ENCODE data around the gene TMEM135. TPM values are rescaled to one million over a fixed set of nuclear protein-coding genes. Genes with fewer than 3 reads are reported as not detected.
"Not testable (repeated sequence)": the region's sequence is repeated elsewhere in the genome, so short reads cannot be mapped to it uniquely, and the experiment has no call there.

TMEM135 gene
- total RNA-seq, 2 experiments from 2014 or later, result 21.8 to 24.8 TPM

GRCh38 chr11:87097582-87097981, 59.8 kb downstream of the TMEM135 start:
- CTCF ChIA-PET, result interaction anchor here (0.6 to 1.7 kb wide), 5 partner anchors 16 to 158 kb away, joined by 3 to 7 read pairs (median 3); no protein-coding TSS in a partner anchor
- intact Hi-C loops (cut with micrococcal nuclease), result loop anchor here (1.0 to 5.0 kb wide), 4 partner anchors 60 to 193 kb away; partner anchors contain the start of gene TMEM135
- no peak overlapping the region for H3K4me3 Mint-ChIP-seq
- peaks cover 4% of the 10 kb centered on the region for H3K9me3 Mint-ChIP-seq
- peaks cover 4% of the 10 kb centered on the region for H3K4me1 Mint-ChIP-seq (ENCODE audit: low read depth)
- H3K27me3 Mint-ChIP-seq (ENCODE audit: low read depth), result no peaks in the 10 kb centered on the region
- H3K36me3 Mint-ChIP-seq (ENCODE audit: low read depth), result peaks cover 25% of the 10 kb centered on the region
- no peak overlapping the region for H3K27ac Mint-ChIP-seq
- DNase-seq, result peak; percentile 53

- intact Hi-C loops (cut with micrococcal nuclease), result no loop called here
- no peaks in the 10 kb centered on the region for H3K27me3 Mint-ChIP-seq (ENCODE audit: low read depth)
- CTCF ChIA-PET, result interaction anchor here (0.9 kb wide), 1 partner anchor 8 kb away, joined by 3 read pairs; no protein-coding TSS in a partner anchor
- peaks cover 19% of the 10 kb centered on the region for H3K36me3 Mint-ChIP-seq (ENCODE audit: low read depth)
- no peak overlapping the region for H3K4me3 Mint-ChIP-seq
- H3K4me1 Mint-ChIP-seq (ENCODE audit: low read depth), result peaks cover 4% of the 10 kb centered on the region
- no peak overlapping the region for H3K27ac Mint-ChIP-seq
- no peak for DNase-seq
- peaks cover 2% of the 10 kb centered on the region for H3K9me3 Mint-ChIP-seq
Measured at GRCh38 chr11:87101956-87102580, 64.3 kb downstream of the TMEM135 start.

GRCh38 chr11:87105826-87106225, 68.1 kb downstream of the TMEM135 start:
- H3K9me3 Mint-ChIP-seq; H3K4me3 Mint-ChIP-seq; CTCF ChIA-PET; H3K27ac Mint-ChIP-seq; H3K4me1 Mint-ChIP-seq (ENCODE audit: low read depth); H3K27me3 Mint-ChIP-seq (ENCODE audit: low read depth); DNase-seq; intact Hi-C loops (cut with micrococcal nuclease): not testable (repeated sequence)
- H3K36me3 Mint-ChIP-seq (ENCODE audit: low read depth), result peaks cover 21% of the 10 kb centered on the region

- H3K36me3 Mint-ChIP-seq (ENCODE audit: low read depth), result peaks cover 21% of the 10 kb centered on the region
- H3K27me3 Mint-ChIP-seq (ENCODE audit: low read depth); CTCF ChIA-PET; H3K4me3 Mint-ChIP-seq; H3K9me3 Mint-ChIP-seq; intact Hi-C loops (cut with micrococcal nuclease); H3K4me1 Mint-ChIP-seq (ENCODE audit: low read depth); H3K27ac Mint-ChIP-seq; DNase-seq: not testable (repeated sequence)
Measured at GRCh38 chr11:87107379-87107778, 69.6 kb downstream of the TMEM135 start.

GRCh38 chr11:87110443-87111131, 72.9 kb downstream of the TMEM135 start:
- no peak overlapping the region for H3K27ac Mint-ChIP-seq
- H3K36me3 Mint-ChIP-seq (ENCODE audit: low read depth), result peaks cover 14% of the 10 kb centered on the region
- intact Hi-C loops (cut with micrococcal nuclease), result no loop called here
- no peak overlapping the region for H3K4me3 Mint-ChIP-seq
- peaks cover 3% of the 10 kb centered on the region for H3K9me3 Mint-ChIP-seq
- H3K27me3 Mint-ChIP-seq (ENCODE audit: low read depth), result no peaks in the 10 kb centered on the region
- H3K4me1 Mint-ChIP-seq (ENCODE audit: low read depth), result peaks cover 7% of the 10 kb centered on the region
- CTCF ChIA-PET, result interaction anchor here (0.6 to 0.9 kb wide), 3 partner anchors 9 to 1208 kb away, joined by 3 to 4 read pairs (median 4); no protein-coding TSS in a partner anchor
- DNase-seq, result no peak

- intact Hi-C loops (cut with micrococcal nuclease), result no loop called here
- Mint-ChIP-seq H3K36me3 (ENCODE audit: low read depth) (no peaks in the 10 kb centered on the region), H3K9me3 (no peaks in the 10 kb centered on the region), H3K4me3 (no peak overlapping the region), H3K4me1 (ENCODE audit: low read depth) (peaks cover 11% of the 10 kb centered on the region), H3K27ac (no peak overlapping the region), H3K27me3 (ENCODE audit: low read depth) (no peaks in the 10 kb centered on the region)
- CTCF ChIA-PET, result interaction anchor here (1.5 kb wide), 1 partner anchor 16 kb away, joined by 7 read pairs; no protein-coding TSS in a partner anchor
- no peak for DNase-seq
Measured at GRCh38 chr11:87114093-87114492, 76.4 kb downstream of the TMEM135 start.

- CTCF ChIA-PET, result no interaction called here
- intact Hi-C loops (cut with micrococcal nuclease), result no loop called here
- H3K4me3 Mint-ChIP-seq, result no peak overlapping the region
- H3K36me3 Mint-ChIP-seq (ENCODE audit: low read depth), result no peaks in the 10 kb centered on the region
- H3K9me3 Mint-ChIP-seq, result no peaks in the 10 kb centered on the region
- no peak overlapping the region for H3K27ac Mint-ChIP-seq
- H3K27me3 Mint-ChIP-seq (ENCODE audit: low read depth), result no peaks in the 10 kb centered on the region
- peaks cover 6% of the 10 kb centered on the region for H3K4me1 Mint-ChIP-seq (ENCODE audit: low read depth)
- no peak for DNase-seq
Measured at GRCh38 chr11:87116185-87116584, 78.5 kb downstream of the TMEM135 start.

- Mint-ChIP-seq H3K27me3 (ENCODE audit: low read depth) (no peaks in the 10 kb centered on the region), H3K4me3 (no peak overlapping the region), H3K36me3 (ENCODE audit: low read depth) (no peaks in the 10 kb centered on the region), H3K9me3 (no peaks in the 10 kb centered on the region), H3K4me1 (ENCODE audit: low read depth) (peaks cover 4% of the 10 kb centered on the region), H3K27ac (no peak overlapping the region)
- intact Hi-C loops (cut with micrococcal nuclease), result no loop called here
- CTCF ChIA-PET, result no interaction called here
- DNase-seq, result no peak
Measured at GRCh38 chr11:87120937-87121336, 83.2 kb downstream of the TMEM135 start.

- CTCF ChIA-PET, result interaction anchor here (0.6 kb wide), 1 partner anchor 324 kb away, joined by 3 read pairs; no protein-coding TSS in a partner anchor
- intact Hi-C loops (cut with micrococcal nuclease), result no loop called here
- DNase-seq, result no peak
- Mint-ChIP-seq H3K36me3 (ENCODE audit: low read depth) (no peaks in the 10 kb centered on the region), H3K4me3 (no peak overlapping the region), H3K9me3 (no peaks in the 10 kb centered on the region), H3K27me3 (ENCODE audit: low read depth) (no peaks in the 10 kb centered on the region), H3K4me1 (ENCODE audit: low read depth) (peaks cover 2% of the 10 kb centered on the region), H3K27ac (no peak overlapping the region)
Measured at GRCh38 chr11:87122852-87123251, 85.1 kb downstream of the TMEM135 start.

GRCh38 chr11:87125257-87125656, 87.5 kb downstream of the TMEM135 start:
- Mint-ChIP-seq H3K27me3 (ENCODE audit: low read depth) (no peaks in the 10 kb centered on the region), H3K4me1 (ENCODE audit: low read depth) (no peaks in the 10 kb centered on the region), H3K4me3 (no peak overlapping the region), H3K9me3 (no peaks in the 10 kb centered on the region), H3K27ac (no peak overlapping the region), H3K36me3 (ENCODE audit: low read depth) (no peaks in the 10 kb centered on the region)
- intact Hi-C loops (cut with micrococcal nuclease), result no loop called here
- CTCF ChIA-PET, result interaction anchor here (1.0 kb wide), 1 partner anchor 131 kb away, joined by 3 read pairs; no protein-coding TSS in a partner anchor
- no peak for DNase-seq

GRCh38 chr11:87127101-87127500, 89.4 kb downstream of the TMEM135 start:
- CTCF ChIA-PET, result no interaction called here
- H3K4me3 Mint-ChIP-seq, result no peak overlapping the region
- intact Hi-C loops (cut with micrococcal nuclease), result no loop called here
- no peaks in the 10 kb centered on the region for H3K36me3 Mint-ChIP-seq (ENCODE audit: low read depth)
- H3K27me3 Mint-ChIP-seq (ENCODE audit: low read depth), result no peaks in the 10 kb centered on the region
- H3K4me1 Mint-ChIP-seq (ENCODE audit: low read depth), result no peaks in the 10 kb centered on the region
- no peaks in the 10 kb centered on the region for H3K9me3 Mint-ChIP-seq
- no peak overlapping the region for H3K27ac Mint-ChIP-seq
- DNase-seq, result no peak

- CTCF ChIA-PET, result interaction anchor here (0.7 kb wide), 1 partner anchor 21 kb away, joined by 4 read pairs; no protein-coding TSS in a partner anchor
- Mint-ChIP-seq H3K27ac (no peak overlapping the region), H3K4me3 (no peak overlapping the region), H3K4me1 (ENCODE audit: low read depth) (no peaks in the 10 kb centered on the region), H3K9me3 (no peaks in the 10 kb centered on the region), H3K27me3 (ENCODE audit: low read depth) (no peaks in the 10 kb centered on the region), H3K36me3 (ENCODE audit: low read depth) (no peaks in the 10 kb centered on the region)
- intact Hi-C loops (cut with micrococcal nuclease), result no loop called here
- no peak for DNase-seq
Measured at GRCh38 chr11:87128372-87128771, 90.6 kb downstream of the TMEM135 start.

Data from activated naive CD4-positive, alpha-beta T cell treated with anti-CD3 and anti-CD28 coated beads for 36 hours (primary cell).